GM12878 (cell line): Measurements from ENCODE around the gene INSYN2B. TPM values are rescaled to one million over a fixed set of nuclear protein-coding genes. Genes with fewer than 3 reads are reported as not detected.

ENCODE experiments used
- ATAC-seq: fragments of 200-7000 bp; cut with Tn5 transposase; 3 replicates; pipeline ENCODE4 v1.9.1; 2020; ENCODE audit warnings: mild to moderate bottlenecking, moderate library complexity
- BruUV-seq: library from RNA; stranded (reverse); fragments of 400-500 nt; replicated peaks from 2 replicates; lab custom pipeline; 2021; lab: Mats Ljungman, UMichigan
- CTCF ChIA-PET: fragments of 300-600 bp; sonication (Branson Sonifier 250); formaldehyde crosslinking; extraction: SDS; loops from one replicate; lab custom pipeline; 2021; ENCODE audit warnings: inconsistent platforms; lab: Yijun Ruan, JAX
- POLR2A ChIA-PET: fragments of 350-600 bp; formaldehyde crosslinking; extraction: SDS; loops from one replicate; lab custom pipeline; 2021; ENCODE audit warnings: inconsistent platforms; lab: Charles Lee
- RAD21 ChIA-PET: fragments of 300-600 bp; sonication (Branson Sonifier 250); formaldehyde crosslinking; loops from one replicate; lab custom pipeline; 2023; ENCODE audit warnings: antibody characterized with exemption; ENCODE audit not compliant: unreplicated experiment; lab: Charles Lee
- SMC1A ChIA-PET: fragments of 300-600 bp; sonication (Branson Sonifier 250); formaldehyde crosslinking; loops from one replicate; lab custom pipeline; 2023; ENCODE audit not compliant: unreplicated experiment, uncharacterized antibody; lab: Charles Lee
- DNase-seq: peaks from one replicate; pipeline ENCODE4 v3.0.0-alpha.2; 2011; ENCODE audit warnings: low read depth, low spot score
- FAIRE-seq: peaks from 3 replicates; lab custom pipeline; 2011; peaks lifted over from hg19 to GRCh38; lab: Jason Lieb, UNC
- H2AFZ ChIP-seq: 2 replicates; pipeline ENCODE4 v1.6.0; 2011; ENCODE audit warnings: low read depth, low read length, control low read depth; ENCODE audit not compliant: control insufficient read depth
- H3K27ac ChIP-seq: 2 replicates; pipeline ENCODE4 v1.5.1; 2011; ENCODE audit warnings: control low read depth; ENCODE audit not compliant: control insufficient read depth, insufficient read depth
- H3K27me3 ChIP-seq, 2 experiments: replicated peaks in 1 of 2; 2 replicates each; pipeline versions ENCODE4 v1.6.0 to v1.6.1; 2011; ENCODE audit warnings: low read length in 1 of 2; ENCODE audit not compliant: control insufficient read depth in 2 of 2, insufficient read depth in 2 of 2
- H3K36me3 ChIP-seq, 2 experiments: 2 replicates each; pipeline ENCODE4 v1.5.1; 2011; ENCODE audit warnings: low read length in 1 of 2; ENCODE audit not compliant: control insufficient read depth in 2 of 2, insufficient read depth in 2 of 2
- H3K4me1 ChIP-seq: 2 replicates; pipeline ENCODE4 v1.6.1; 2011; ENCODE audit warnings: mild to moderate bottlenecking, low read length, moderate library complexity, mixed read lengths; ENCODE audit not compliant: control insufficient read depth, insufficient read depth
- H3K4me2 ChIP-seq: 2 replicates; pipeline ENCODE4 v1.6.0; 2011; ENCODE audit warnings: control low read depth; ENCODE audit not compliant: control insufficient read depth, insufficient read depth
- H3K4me3 ChIP-seq: fragments of 200-600 bp; sonication (generic); 2 replicates; pipeline ENCODE4 v1.5.1; 2016
- H3K79me2 ChIP-seq: 2 replicates; pipeline ENCODE4 v1.6.0; 2011; ENCODE audit warnings: low read length; ENCODE audit not compliant: control insufficient read depth, insufficient read depth
- H3K9ac ChIP-seq: 2 replicates; pipeline ENCODE4 v1.8.0; 2011; ENCODE audit warnings: low read length, control low read depth, mixed read lengths; ENCODE audit not compliant: control insufficient read depth, insufficient read depth
- H3K9me3 ChIP-seq: replicated peaks from 3 replicates; pipeline ENCODE4 v1.5.1; 2011; ENCODE audit warnings: mild to moderate bottlenecking, low read length; ENCODE audit not compliant: control insufficient read depth, insufficient read depth
- H4K20me1 ChIP-seq: 2 replicates; pipeline ENCODE4 v1.6.0; 2011; ENCODE audit not compliant: control insufficient read depth, insufficient read depth
- CBX5 ChIP-seq: sonication (generic); IDR thresholded peaks from 2 replicates; pipeline ENCODE4 v1.6.1; 2016; ENCODE audit warnings: low read depth, moderate library complexity, mild to moderate bottlenecking, inconsistent platforms
- ETV6 ChIP-seq, 2 experiments: fragments of 450-650 bp in 1 of 2; IDR thresholded peaks in 1 of 2; conservative IDR thresholded peaks in 1 of 2; 2 replicates each; pipeline ENCODE4 v1.6.1; 2014; ENCODE audit warnings: antibody characterized with exemption in 1 of 2, borderline replicate concordance in 1 of 2, low read depth in 1 of 2, mild to moderate bottlenecking in 1 of 2, moderate library complexity in 1 of 2
- HDAC2 ChIP-seq: fragments of 200-600 bp; sonication (generic); IDR thresholded peaks from 2 replicates; pipeline ENCODE4 v1.6.1; 2017
- JUND ChIP-seq: IDR thresholded peaks from 2 replicates; pipeline ENCODE4 v1.6.1; 2012; ENCODE audit warnings: low read depth, mild to moderate bottlenecking, low read length, improper control_type of control experiment, moderate library complexity
- PML ChIP-seq: IDR thresholded peaks from 2 replicates; pipeline ENCODE4 v1.6.1; 2012; ENCODE audit warnings: low read length, inconsistent platforms
- RCOR1 ChIP-seq: conservative IDR thresholded peaks from 2 replicates; pipeline ENCODE4 v1.6.1; 2012; ENCODE audit warnings: low read depth, low read length, improper control_type of control experiment
- YY1 ChIP-seq: IDR thresholded peaks from 2 replicates; pipeline ENCODE4 v1.6.1; 2011; ENCODE audit warnings: low read depth, mild to moderate bottlenecking, low read length
- WGBS: methylation state at CpG from one replicate; pipeline ENCODE4 v1.1.6; 2016; ENCODE audit warnings: low lambda C conversion rate; ENCODE audit not compliant: insufficient replicate concordance, insufficient coverage; ENCODE audit errors: missing lambda C conversion rate; 5-methylcytosine and 5-hydroxymethylcytosine counted together
- in situ Hi-C: fragments of 300-500 bp; cut with MboI; formaldehyde crosslinking; loops from 9 replicates; pipeline ENCODE4 v1.14.3; 2018; ENCODE audit warnings: mixed read lengths
- intact Hi-C: fragments of 100-400 bp; cut with micrococcal nuclease; formaldehyde crosslinking; loops from one replicate; pipeline ENCODE4 v1.14.2; 2022; ENCODE audit not compliant: unreplicated experiment
- polyA plus RNA-seq, 11 experiments: library from polyadenylated mRNA; depleted of rRNA in 4 of 11; unstranded in 6 of 11; stranded (reverse) in 5 of 11; fragments of >200 nt; fragmentation: Nextera tagmentation in 4 of 11; fragmentation: Illumina TruSeq in 1 of 11; extraction: Ambion mirVana in 4 of 11; extraction: Trizol in 1 of 11; gene quantifications; 1 replicate in 1 of 11; 2 replicates in 10 of 11; pipeline versions ENCODE4 v1.2.1 to v1.2.3, GENCODE V29; 2011 to 2016; ENCODE audit warnings: inconsistent platforms in 2 of 11, missing spikeins in 2 of 11, low read depth in 1 of 11
- total RNA-seq, 4 experiments: library from RNA; depleted of rRNA in 3 of 4; stranded (reverse); fragments of >200 nt in 3 of 4; fragmentation: Illumina TruSeq in 1 of 4; extraction: Trizol in 1 of 4; gene quantifications; 2 replicates each; pipeline versions ENCODE4 v1.2.1 to v1.2.3, GENCODE V29; 2013 to 2021
- TF ChIP-seq, protein P1 (sequence below): IDR thresholded peaks from 2 replicates; pipeline ENCODE4 v1.6.1; 2011; ENCODE audit warnings: mild to moderate bottlenecking, low read depth, low read length, moderate library complexity; ENCODE audit not compliant: insufficient replicate concordance
- TF ChIP-seq, protein P2 (sequence below): fragments of 450-650 bp; formaldehyde crosslinking; IDR thresholded peaks from 2 replicates; pipeline ENCODE4 v1.4.0; 2022; ENCODE audit warnings: mild to moderate bottlenecking, moderate library complexity
- TF ChIP-seq, protein P3 (sequence below): fragments of 450-650 bp; conservative IDR thresholded peaks from 2 replicates; pipeline ENCODE4 v1.6.1; 2017; ENCODE audit warnings: mild to moderate bottlenecking, moderate library complexity
- TF ChIP-seq, protein P4 (sequence below): IDR thresholded peaks from 2 replicates; pipeline ENCODE4 v1.6.1; 2011; ENCODE audit warnings: low read depth, mild to moderate bottlenecking, low read length, moderate library complexity, borderline replicate concordance; ENCODE audit errors: extremely low read depth
- TF ChIP-seq, protein P5 (sequence below): fragments of 450-650 bp; IDR thresholded peaks from 2 replicates; pipeline ENCODE4 v1.6.1; 2017; ENCODE audit warnings: mild to moderate bottlenecking, low read depth, inconsistent platforms; ENCODE audit not compliant: poor library complexity, severe bottlenecking

INSYN2B gene
- total and polyA plus RNA-seq, 10 of the 15 experiments (the other 5 are each of a cell fraction or from before 2014, with no cell fraction given): 0.05 to 0.27 (median 0.13) TPM; not detected in 7

DNA sequence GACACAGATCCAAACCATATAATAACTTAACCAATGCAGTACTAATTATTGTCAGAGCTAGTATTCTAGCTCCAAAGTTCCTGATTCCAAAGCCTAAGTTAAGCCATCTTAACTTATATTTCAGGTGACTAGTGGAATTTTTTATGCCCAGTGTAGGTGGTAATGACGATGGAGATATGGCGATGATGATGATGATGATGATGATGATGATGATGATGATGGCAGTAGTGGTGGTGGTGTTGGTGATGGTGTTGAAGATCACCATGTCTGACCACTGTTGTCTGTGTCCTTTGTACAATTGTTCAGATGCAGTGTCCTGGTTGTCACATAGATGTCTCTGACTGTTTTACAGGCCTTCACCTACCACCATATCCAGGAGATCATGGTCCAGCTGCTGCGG is 139.9 kb downstream of the INSYN2B start (continued):
- TF ChIP-seq, protein P1, sequence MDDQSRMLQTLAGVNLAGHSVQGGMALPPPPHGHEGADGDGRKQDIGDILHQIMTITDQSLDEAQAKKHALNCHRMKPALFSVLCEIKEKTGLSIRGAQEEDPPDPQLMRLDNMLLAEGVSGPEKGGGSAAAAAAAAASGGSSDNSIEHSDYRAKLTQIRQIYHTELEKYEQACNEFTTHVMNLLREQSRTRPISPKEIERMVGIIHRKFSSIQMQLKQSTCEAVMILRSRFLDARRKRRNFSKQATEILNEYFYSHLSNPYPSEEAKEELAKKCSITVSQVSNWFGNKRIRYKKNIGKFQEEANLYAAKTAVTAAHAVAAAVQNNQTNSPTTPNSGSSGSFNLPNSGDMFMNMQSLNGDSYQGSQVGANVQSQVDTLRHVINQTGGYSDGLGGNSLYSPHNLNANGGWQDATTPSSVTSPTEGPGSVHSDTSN: no peak

DNA sequence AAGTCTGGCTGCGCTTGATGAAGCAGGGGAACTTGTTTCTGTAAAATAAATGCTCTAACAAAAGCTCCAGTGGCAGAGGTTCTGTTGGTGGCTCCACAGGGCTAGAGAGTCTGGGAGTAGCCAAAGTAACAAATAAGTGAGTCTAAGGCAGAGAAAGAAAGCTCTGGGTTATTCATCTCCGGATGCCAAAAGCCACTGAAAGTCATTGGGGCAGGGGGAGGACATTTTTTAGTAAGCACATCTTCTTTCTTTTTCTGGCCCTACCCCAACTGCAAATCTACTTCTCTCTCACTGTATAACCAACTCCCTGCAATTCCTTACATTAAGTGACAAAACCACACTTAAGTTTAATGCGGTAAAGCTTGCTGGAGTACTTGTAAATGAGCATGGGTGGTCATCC is 141.6 kb downstream of the INSYN2B start:
- DNase-seq (peak; percentile 45), FAIRE-seq (peak; percentile 41), ATAC-seq (peak; percentile 92)
- Histone ChIP-seq H2AFZ (no peak overlapping the region), H4K20me1 (no peaks in the 10 kb centered on the region), H3K27me3 (no peaks in the 10 kb centered on the region), H3K4me2 (peak overlapping the region; percentile 57; the same call in 1 of the 2 replicates), H3K9ac (no peak overlapping the region; the same call in 1 of the 2 replicates), H3K9me3 (no peaks in the 10 kb centered on the region), H3K79me2 (no peaks in the 10 kb centered on the region), H3K36me3 (peaks cover 6 to 22% of the 10 kb centered on the region in 2 experiments; a peak in 3 of 4 replicates), H3K4me1 (peaks cover 28% of the 10 kb centered on the region), H3K27ac (peak overlapping the region; percentile 76), H3K4me3 (no peak overlapping the region)
- ChIA-PET RAD21 (interaction anchor here (0.5 to 2.5 kb wide), 15 partner anchors 9 to 345 kb away, joined by 3 to 20 read pairs (median 4); partner anchors contain the start of gene SPDL1), CTCF (interaction anchor here (0.8 to 1.1 kb wide), 2 partner anchors 57 to 84 kb away, joined by 3 to 4 read pairs; no protein-coding TSS in a partner anchor), POLR2A (interaction anchor here (0.5 to 1.1 kb wide), 3 partner anchors 10 to 189 kb away, joined by 3 read pairs; partner anchors contain the start of gene INSYN2B), SMC1A (interaction anchor here (0.8 to 6.6 kb wide), 10 partner anchors 10 to 167 kb away, joined by 3 to 39 read pairs (median 4); no protein-coding TSS in a partner anchor)
- in situ Hi-C loops: no loop called here
- no TSS peak for BruUV-seq
- intact Hi-C loops: loop anchor here (5.0 kb wide), 1 partner anchor 136 kb away; no protein-coding TSS in a partner anchor
- WGBS: 1% methylated on average over 3 of the region's 3 CpGs
- TF ChIP-seq, protein P2, sequence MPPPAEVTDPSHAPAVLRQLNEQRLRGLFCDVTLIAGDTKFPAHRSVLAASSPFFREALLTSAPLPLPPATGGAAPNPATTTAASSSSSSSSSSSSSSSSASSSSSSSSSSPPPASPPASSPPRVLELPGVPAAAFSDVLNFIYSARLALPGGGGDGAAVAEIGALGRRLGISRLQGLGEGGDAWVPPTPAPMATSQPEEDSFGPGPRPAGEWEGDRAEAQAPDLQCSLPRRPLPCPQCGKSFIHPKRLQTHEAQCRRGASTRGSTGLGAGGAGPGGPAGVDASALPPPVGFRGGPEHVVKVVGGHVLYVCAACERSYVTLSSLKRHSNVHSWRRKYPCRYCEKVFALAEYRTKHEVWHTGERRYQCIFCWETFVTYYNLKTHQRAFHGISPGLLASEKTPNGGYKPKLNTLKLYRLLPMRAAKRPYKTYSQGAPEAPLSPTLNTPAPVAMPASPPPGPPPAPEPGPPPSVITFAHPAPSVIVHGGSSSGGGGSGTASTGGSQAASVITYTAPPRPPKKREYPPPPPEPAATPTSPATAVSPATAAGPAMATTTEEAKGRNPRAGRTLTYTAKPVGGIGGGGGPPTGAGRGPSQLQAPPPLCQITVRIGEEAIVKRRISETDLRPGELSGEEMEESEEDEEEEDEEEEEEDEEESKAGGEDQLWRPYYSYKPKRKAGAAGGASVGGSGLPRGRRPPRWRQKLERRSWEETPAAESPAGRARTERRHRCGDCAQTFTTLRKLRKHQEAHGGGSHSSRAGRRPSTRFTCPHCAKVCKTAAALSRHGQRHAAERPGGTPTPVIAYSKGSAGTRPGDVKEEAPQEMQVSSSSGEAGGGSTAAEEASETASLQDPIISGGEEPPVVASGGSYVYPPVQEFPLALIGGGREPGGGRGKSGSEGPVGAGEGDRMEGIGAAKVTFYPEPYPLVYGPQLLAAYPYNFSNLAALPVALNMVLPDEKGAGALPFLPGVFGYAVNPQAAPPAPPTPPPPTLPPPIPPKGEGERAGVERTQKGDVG: no peak
- TF ChIP-seq ETV6 (conservative IDR thresholded peaks at IDR 0.05 in 1 of 2, IDR thresholded peaks at IDR 0.05 in 1 of 2; ENCODE audit: borderline replicate concordance in 1 of 2, low read depth in 1 of 2) (no peak), RCOR1 (no peak), YY1 (peak; percentile 55; the same call in 1 of the 2 replicates), PML (no peak), JUND (no peak), HDAC2 (no peak), CBX5 (peak; percentile 57; the same call in 1 of the 2 replicates)
- TF ChIP-seq, protein P3, sequence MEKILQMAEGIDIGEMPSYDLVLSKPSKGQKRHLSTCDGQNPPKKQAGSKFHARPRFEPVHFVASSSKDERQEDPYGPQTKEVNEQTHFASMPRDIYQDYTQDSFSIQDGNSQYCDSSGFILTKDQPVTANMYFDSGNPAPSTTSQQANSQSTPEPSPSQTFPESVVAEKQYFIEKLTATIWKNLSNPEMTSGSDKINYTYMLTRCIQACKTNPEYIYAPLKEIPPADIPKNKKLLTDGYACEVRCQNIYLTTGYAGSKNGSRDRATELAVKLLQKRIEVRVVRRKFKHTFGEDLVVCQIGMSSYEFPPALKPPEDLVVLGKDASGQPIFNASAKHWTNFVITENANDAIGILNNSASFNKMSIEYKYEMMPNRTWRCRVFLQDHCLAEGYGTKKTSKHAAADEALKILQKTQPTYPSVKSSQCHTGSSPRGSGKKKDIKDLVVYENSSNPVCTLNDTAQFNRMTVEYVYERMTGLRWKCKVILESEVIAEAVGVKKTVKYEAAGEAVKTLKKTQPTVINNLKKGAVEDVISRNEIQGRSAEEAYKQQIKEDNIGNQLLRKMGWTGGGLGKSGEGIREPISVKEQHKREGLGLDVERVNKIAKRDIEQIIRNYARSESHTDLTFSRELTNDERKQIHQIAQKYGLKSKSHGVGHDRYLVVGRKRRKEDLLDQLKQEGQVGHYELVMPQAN: no peak
- TF ChIP-seq, protein P4, sequence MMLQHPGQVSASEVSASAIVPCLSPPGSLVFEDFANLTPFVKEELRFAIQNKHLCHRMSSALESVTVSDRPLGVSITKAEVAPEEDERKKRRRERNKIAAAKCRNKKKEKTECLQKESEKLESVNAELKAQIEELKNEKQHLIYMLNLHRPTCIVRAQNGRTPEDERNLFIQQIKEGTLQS: no peak
- TF ChIP-seq, protein P5, sequence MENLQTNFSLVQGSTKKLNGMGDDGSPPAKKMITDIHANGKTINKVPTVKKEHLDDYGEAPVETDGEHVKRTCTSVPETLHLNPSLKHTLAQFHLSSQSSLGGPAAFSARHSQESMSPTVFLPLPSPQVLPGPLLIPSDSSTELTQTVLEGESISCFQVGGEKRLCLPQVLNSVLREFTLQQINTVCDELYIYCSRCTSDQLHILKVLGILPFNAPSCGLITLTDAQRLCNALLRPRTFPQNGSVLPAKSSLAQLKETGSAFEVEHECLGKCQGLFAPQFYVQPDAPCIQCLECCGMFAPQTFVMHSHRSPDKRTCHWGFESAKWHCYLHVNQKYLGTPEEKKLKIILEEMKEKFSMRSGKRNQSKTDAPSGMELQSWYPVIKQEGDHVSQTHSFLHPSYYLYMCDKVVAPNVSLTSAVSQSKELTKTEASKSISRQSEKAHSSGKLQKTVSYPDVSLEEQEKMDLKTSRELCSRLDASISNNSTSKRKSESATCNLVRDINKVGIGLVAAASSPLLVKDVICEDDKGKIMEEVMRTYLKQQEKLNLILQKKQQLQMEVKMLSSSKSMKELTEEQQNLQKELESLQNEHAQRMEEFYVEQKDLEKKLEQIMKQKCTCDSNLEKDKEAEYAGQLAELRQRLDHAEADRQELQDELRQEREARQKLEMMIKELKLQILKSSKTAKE: peak; percentile 48
